Activated T-helper 17 cell treated with anti-CD3 and anti-CD28 coated beads, Interleukin-2, amount 50 U/mL, for 72 hours (primary cell): Measurements from ENCODE around the gene RASSF1. TPM values are rescaled to one million over a fixed set of nuclear protein-coding genes. Genes with fewer than 3 reads are reported as not detected.

Experiments
- ATAC-seq: fragments of 150-1000 bp; cut with Tn5 transposase; replicated peaks from 2 replicates; pipeline ENCODE4 v1.10.0; 2021; ENCODE audit warnings: mild to moderate bottlenecking, moderate library complexity
- H3K27ac Mint-ChIP-seq: one replicate; pipeline ENCODE4 v1.8.0; 2022; ENCODE audit warnings: mixed read lengths
- H3K27me3 Mint-ChIP-seq: one replicate; pipeline ENCODE4 v1.8.0; 2022; ENCODE audit warnings: mixed read lengths
- H3K36me3 Mint-ChIP-seq: one replicate; pipeline ENCODE4 v1.8.0; 2022; ENCODE audit warnings: low read depth, mild to moderate bottlenecking, mixed read lengths
- H3K4me1 Mint-ChIP-seq: one replicate; pipeline ENCODE4 v1.8.0; 2022; ENCODE audit warnings: mixed read lengths
- H3K4me3 Mint-ChIP-seq: one replicate; pipeline ENCODE4 v1.8.0; 2022; ENCODE audit warnings: mild to moderate bottlenecking, mixed read lengths
- H3K9me3 Mint-ChIP-seq: one replicate; pipeline ENCODE4 v1.8.0; 2022; ENCODE audit warnings: mixed read lengths
- total RNA-seq, 2 donors: library from RNA; stranded (reverse); gene quantifications; one replicate each; pipeline ENCODE4 v1.2.3, GENCODE V29; 2022

The RASSF1 gene
- total RNA-seq, 2 donors from 2014 or later, result 85.8 to 139 TPM

DNA sequence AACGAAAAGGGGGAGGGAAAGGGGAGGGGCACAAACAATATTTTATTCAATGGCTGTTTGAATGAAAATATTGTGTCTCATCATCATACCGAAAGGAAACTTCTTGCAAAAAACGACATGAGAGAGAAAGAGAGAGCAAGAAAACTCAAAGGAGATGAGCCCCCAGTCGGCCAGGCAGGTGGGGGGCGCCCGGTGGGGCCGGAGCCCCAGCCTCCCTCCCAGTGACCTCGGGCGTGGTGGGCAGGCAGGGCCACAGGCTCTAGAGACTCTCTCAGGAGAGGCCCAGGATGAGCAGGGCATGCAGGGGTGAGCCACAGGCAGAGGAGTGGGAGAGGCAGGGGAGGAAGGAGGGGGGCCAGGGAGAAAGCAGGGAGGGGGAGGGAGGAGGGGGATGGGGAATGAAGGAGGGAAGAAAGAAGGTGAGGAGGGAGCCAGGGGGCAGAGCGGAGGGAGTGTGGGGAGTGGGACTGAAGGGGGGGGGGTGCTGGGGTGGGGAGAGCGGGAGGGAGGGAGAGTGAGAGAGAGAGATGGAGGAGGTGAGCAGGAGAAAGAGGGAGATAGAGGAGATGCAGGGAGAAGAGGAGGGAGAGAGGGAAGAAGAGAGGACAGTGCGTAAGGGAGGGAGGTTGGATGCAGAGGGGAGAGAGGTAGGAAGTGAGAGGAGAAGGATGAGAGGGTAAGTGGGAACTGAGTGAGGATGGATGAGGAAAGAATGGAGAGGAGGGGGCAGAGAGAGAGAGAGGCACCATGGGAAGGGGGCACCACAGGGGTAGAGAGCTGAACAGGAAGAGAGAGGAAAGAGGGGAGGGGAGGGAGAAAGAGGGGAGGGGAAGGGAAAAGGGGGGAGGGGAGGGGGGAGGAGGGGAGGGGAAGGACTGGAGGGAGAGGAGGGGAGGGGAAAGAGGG, 32.8 kb upstream of the RASSF1 start:
- Mint-ChIP-seq H3K27ac (peak overlapping the region; percentile 33), H3K27me3 (no peaks in the 10 kb centered on the region), H3K36me3 (no peaks in the 10 kb centered on the region), H3K4me3 (no peak overlapping the region), H3K9me3 (no peaks in the 10 kb centered on the region), H3K4me1 (peaks cover 5% of the 10 kb centered on the region)
- no peak for ATAC-seq

DNA sequence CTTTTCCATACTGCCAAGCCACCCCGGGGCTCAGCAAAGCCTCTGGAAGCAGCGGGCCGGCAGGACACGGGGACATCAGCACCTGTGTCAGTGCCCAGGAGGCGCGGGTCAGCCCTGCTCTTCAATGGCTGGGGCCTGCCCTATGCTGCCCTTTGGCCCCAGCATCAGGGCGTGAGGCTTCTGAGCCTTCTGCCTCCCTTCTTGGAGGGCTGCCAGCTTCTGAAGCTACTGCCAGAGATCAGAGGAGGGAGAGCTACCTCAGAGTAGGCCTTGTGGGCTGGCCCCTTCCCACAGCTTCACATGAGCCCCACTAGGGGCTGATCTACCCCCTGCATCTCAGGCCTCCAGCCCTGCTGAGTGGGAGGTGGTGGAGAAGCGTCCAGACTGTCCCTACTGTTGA, 31.7 kb upstream of the RASSF1 start:
- ATAC-seq, result no peak
- Mint-ChIP-seq H3K36me3 (no peaks in the 10 kb centered on the region), H3K4me1 (peaks cover 5% of the 10 kb centered on the region), H3K27ac (no peak overlapping the region), H3K27me3 (no peaks in the 10 kb centered on the region), H3K4me3 (no peak overlapping the region), H3K9me3 (no peaks in the 10 kb centered on the region)

- Mint-ChIP-seq H3K4me1 (peaks cover 5% of the 10 kb centered on the region), H3K36me3 (no peaks in the 10 kb centered on the region), H3K27ac (no peak overlapping the region), H3K27me3 (no peaks in the 10 kb centered on the region), H3K9me3 (no peaks in the 10 kb centered on the region), H3K4me3 (no peak overlapping the region)
- ATAC-seq, result no peak
Observed at GRCh38 chr3:50371133-50371685, 30.6 kb upstream of the RASSF1 start.

DNA sequence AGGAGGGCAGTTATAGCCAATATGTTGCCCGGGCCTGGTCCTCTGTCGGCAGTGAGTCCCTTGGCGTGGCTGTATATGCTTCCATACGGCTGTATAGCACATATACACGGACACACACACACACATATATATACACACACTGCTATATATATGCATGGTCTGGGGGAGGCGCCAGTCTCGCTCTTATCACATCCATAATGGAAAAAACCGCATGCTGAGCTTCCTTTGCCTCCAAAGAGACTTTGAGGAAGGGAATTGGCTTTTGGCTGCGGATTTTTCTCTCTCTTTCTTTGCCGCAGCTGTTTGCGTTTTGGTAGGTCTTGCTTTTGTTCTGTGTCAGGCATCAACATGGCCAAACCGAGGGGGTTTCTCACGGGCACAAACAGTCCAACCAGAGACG, 30.0 kb upstream of the RASSF1 start:
- ATAC-seq, result no peak
- Mint-ChIP-seq H3K9me3 (no peaks in the 10 kb centered on the region), H3K36me3 (no peaks in the 10 kb centered on the region), H3K27me3 (no peaks in the 10 kb centered on the region), H3K4me3 (no peak overlapping the region), H3K4me1 (peaks cover 5% of the 10 kb centered on the region), H3K27ac (no peak overlapping the region)

DNA sequence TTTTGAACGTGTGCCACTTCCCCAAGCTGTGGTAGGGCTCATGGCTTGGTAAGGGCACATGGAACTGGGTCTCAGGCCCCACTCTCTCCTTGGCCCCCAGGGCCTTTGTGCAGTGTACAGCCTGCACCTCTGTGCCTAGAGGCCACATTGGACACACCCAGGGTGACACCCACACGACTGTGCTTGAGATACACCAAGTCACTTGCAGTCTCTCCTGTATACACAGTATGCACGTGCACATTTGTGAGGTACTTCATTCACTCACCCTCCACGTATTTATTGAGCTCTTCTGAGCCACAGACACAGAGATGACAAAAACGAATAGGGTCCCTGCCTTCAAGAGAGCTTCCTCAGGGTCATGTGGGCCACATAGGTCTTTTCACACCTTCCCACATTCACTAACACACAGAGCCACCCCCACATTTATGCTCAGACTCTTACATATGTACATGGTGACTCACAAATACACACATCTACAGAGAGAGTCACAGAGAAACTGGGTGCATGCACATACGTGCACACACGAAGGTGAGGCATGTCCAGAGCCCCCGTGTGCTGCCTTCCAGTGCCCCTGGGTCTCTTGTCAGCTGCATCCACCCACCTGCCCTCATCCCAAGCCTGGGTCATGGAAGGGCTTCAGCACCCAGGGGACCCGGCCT, 28.5 kb upstream of the RASSF1 start:
- H3K4me1 Mint-ChIP-seq, result peaks cover 5% of the 10 kb centered on the region
- no peaks in the 10 kb centered on the region for H3K36me3 Mint-ChIP-seq
- no peak overlapping the region for H3K27ac Mint-ChIP-seq
- no peak overlapping the region for H3K4me3 Mint-ChIP-seq
- H3K9me3 Mint-ChIP-seq, result no peaks in the 10 kb centered on the region
- no peak for ATAC-seq
- no peaks in the 10 kb centered on the region for H3K27me3 Mint-ChIP-seq

DNA sequence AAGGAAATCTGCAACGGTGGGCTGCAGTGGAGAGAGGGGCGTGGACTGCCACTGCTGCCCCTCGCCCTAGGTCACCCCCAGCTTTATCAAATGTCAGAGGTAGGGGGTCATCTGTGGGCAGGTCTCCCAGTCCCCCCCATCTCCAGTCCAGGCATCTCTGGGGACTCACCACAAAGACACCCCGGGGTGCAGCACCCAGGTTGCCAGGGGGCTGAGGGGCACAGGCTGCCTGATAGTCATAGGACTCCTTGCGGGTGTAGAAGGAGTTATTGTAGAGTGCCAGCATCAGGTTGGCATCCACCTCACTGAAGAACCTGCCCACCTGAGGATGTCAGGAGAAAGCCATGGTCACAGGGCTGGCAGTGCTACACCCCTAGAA, 25.2 kb upstream of the RASSF1 start:
- Mint-ChIP-seq H3K27me3 (no peaks in the 10 kb centered on the region), H3K9me3 (no peaks in the 10 kb centered on the region), H3K36me3 (no peaks in the 10 kb centered on the region), H3K4me1 (peaks cover 5% of the 10 kb centered on the region), H3K27ac (peak overlapping the region; percentile 82), H3K4me3 (peak overlapping the region; percentile 82)
- ATAC-seq, result no peak

DNA sequence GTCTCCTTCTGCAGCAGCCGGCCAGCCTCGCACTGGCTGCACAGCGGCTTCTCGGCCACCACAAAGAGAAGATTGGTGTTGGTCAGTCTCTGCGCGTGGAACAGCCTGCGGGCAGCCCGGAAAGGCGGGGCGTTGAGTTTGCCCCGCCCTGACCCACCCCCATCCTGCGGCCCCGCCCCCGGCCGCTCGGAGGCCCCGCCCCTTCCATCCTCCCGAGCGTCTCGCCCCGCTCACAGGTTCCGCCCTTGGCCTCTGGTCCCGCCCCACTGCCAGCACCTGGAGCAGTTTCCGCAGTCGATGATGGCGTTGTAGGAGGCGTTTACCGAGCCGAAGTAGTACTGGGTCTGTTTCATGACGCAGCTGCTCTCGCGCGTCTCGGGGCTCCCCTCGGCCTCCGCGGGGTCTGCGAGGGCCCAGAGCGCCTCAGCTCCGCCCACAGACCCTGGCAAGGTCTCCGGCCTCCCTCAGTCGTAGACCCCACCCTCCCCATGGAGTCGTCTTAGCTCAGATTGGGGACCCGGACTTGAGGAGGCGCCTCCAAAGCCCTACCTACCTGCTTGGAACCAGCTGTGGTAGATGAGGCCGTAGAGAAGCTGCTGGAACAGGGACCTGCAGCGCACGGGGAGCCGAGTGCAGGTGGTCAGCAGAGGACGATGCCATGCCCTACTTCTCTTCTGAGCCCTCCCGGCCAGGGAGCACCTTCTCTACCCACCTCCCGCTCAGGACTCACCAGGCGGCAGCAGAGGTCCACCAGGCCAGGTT, 24.6 kb upstream of the RASSF1 start:
- Mint-ChIP-seq H3K36me3 (no peaks in the 10 kb centered on the region), H3K27ac (peak overlapping the region; percentile 82), H3K4me1 (peaks cover 5% of the 10 kb centered on the region), H3K27me3 (no peaks in the 10 kb centered on the region), H3K4me3 (peak overlapping the region; percentile 82), H3K9me3 (no peaks in the 10 kb centered on the region)
- ATAC-seq, result peak; percentile 98

GRCh38 chr3:50364573-50365079, 24.0 kb upstream of the RASSF1 start:
- H3K27ac Mint-ChIP-seq, result no peak overlapping the region
- ATAC-seq, result peak; percentile 27
- no peaks in the 10 kb centered on the region for H3K27me3 Mint-ChIP-seq
- H3K4me3 Mint-ChIP-seq, result peak overlapping the region; percentile 82
- H3K9me3 Mint-ChIP-seq, result no peaks in the 10 kb centered on the region
- peaks cover 5% of the 10 kb centered on the region for H3K4me1 Mint-ChIP-seq
- H3K36me3 Mint-ChIP-seq, result no peaks in the 10 kb centered on the region

DNA sequence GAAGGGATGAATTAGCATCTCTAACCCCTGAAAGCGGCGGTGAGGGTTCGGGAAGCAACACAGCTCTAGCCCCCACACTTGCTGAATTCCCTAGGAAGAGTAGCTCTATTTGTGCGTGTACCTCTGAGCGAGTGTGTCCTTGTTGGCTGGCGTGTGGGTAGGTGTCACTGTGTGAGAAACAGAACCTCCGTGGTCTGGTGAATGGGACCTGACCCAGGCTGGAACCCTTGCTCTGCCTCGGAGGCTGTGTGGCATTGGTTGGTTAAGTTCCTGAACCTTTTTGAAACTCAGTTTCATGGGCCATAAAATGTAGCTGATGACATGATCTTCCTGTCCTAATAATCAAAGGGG, 19.1 kb upstream of the RASSF1 start:
- peaks cover 35% of the 10 kb centered on the region for H3K36me3 Mint-ChIP-seq
- peak overlapping the region; percentile 93 for H3K4me3 Mint-ChIP-seq
- H3K4me1 Mint-ChIP-seq, result peaks cover 15% of the 10 kb centered on the region
- no peaks in the 10 kb centered on the region for H3K27me3 Mint-ChIP-seq
- peak overlapping the region; percentile 97 for H3K27ac Mint-ChIP-seq
- peak; percentile 23 for ATAC-seq
- H3K9me3 Mint-ChIP-seq, result no peaks in the 10 kb centered on the region

DNA sequence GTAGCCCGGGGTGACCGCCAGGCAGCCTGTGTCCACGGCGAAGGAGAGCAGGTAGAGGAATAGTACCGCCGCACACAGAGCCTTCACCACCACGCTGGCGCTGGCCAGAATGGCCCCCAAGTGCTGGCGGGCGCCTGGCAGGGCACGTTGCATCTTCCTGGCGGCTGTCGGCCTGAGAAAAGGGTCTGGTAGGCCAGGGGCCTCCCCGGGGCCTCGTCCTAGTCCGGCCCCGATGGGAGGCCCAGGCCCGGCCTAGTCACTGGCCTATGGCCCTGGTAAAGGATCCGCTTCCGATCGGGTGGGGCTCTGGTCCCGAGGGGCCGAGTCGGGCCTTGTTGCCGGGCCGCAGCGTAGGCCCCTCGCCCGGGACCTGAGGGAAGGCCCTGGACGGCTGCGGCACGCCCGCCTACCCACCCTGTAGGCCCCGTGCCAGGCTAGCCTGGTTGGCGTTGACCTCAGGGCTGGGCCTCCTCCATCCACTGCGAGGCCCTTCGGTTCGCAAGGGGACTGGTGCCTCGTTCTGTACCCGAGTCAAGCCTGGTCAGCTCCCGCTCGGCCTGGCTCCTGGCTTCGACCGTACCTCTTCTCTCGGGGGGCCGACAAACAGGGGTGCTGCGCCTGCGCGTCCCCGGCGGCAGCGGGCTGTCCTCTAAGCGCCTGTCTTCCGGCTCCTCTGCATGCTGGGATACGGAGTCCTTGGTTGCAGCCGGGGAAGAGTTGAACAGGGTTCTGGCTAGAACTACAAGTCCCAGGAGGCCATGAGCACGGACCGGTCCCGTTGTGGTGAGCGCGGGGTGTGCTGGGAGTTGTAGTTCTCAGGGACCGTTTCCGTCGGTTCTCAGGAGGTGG, 18.5 kb upstream of the RASSF1 start, which contains the start of gene TMEM115:
TMEM115 (minus strand) TSS at position 611 of the 849 bp plus-strand sequence; CDS start at position 153, 458 bp downstream.
- peak within 1 kb of the TSS; percentile 97 for H3K27ac Mint-ChIP-seq
- no peaks in the 10 kb centered on the region for H3K9me3 Mint-ChIP-seq
- peaks cover 41% of the 10 kb centered on the region for H3K36me3 Mint-ChIP-seq
- peak; percentile 100 for ATAC-seq
- peaks cover 15% of the 10 kb centered on the region for H3K4me1 Mint-ChIP-seq
- H3K27me3 Mint-ChIP-seq, result no peaks in the 10 kb centered on the region
- H3K4me3 Mint-ChIP-seq, result peak within 1 kb of the TSS; percentile 93

- no peak for ATAC-seq
- Mint-ChIP-seq H3K36me3 (peaks cover 47% of the 10 kb centered on the region), H3K4me1 (peaks cover 15% of the 10 kb centered on the region), H3K27ac (peak overlapping the region; percentile 97), H3K27me3 (no peaks in the 10 kb centered on the region), H3K4me3 (peak overlapping the region; percentile 93), H3K9me3 (no peaks in the 10 kb centered on the region)
Observed at GRCh38 chr3:50358355-50358910, 17.8 kb upstream of the RASSF1 start.

- Mint-ChIP-seq H3K27ac (peak overlapping the region; percentile 97), H3K4me3 (peak overlapping the region; percentile 93), H3K36me3 (peaks cover 56% of the 10 kb centered on the region), H3K4me1 (peaks cover 15% of the 10 kb centered on the region), H3K27me3 (no peaks in the 10 kb centered on the region), H3K9me3 (no peaks in the 10 kb centered on the region)
- no peak for ATAC-seq
Observed at GRCh38 chr3:50357481-50357880, 16.8 kb upstream of the RASSF1 start.

DNA sequence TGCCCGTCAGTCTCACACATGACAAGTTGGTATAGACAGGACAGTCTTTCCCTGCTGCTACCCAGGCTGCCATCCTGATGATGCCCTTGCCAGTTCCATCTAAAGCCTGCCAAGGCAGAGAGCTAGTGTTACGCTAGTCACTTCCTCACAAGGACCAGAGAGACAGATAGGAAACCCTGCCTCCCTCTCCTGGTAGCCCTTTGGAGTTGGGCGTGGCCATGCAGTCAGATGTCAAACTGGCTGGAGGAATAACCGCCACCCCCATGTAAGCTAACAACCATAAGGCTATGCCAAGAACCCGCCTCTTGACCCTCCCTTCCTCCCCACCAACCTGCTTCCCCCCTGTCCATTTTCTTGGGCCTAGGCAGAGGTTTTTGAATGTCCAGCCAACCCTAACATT, 15.9 kb upstream of the RASSF1 start:
- peaks cover 15% of the 10 kb centered on the region for H3K4me1 Mint-ChIP-seq

More for the DNA sequence above, 15.9 kb upstream of the RASSF1 start:
- no peak for ATAC-seq
- H3K4me3 Mint-ChIP-seq, result peak overlapping the region; percentile 93
- peaks cover 64% of the 10 kb centered on the region for H3K36me3 Mint-ChIP-seq
- no peaks in the 10 kb centered on the region for H3K27me3 Mint-ChIP-seq
- no peaks in the 10 kb centered on the region for H3K9me3 Mint-ChIP-seq
- peak overlapping the region; percentile 97 for H3K27ac Mint-ChIP-seq
